HL-60 (cell line): ENCODE data around the gene DPP4.

Experiments used
- CTCF ChIP-seq: IDR thresholded peaks from one replicate; pipeline ENCODE4 v1.5.1; 2011; ENCODE audit warnings: low read length, control low read depth, inconsistent platforms; ENCODE audit not compliant: insufficient read depth
- POLR2AphosphoS5 ChIP-seq: IDR thresholded peaks from 2 replicates; pipeline ENCODE4 v1.6.1; 2012; ENCODE audit warnings: low read depth

GRCh38 chr2:162006337-162006736 is 67.7 kb downstream of the DPP4 start:
- TF ChIP-seq CTCF: no peak
- no peak for TF ChIP-seq POLR2AphosphoS5
